Stimulated activated CD4-positive, alpha-beta T cell treated with anti-CD3 and anti-CD28 coated beads, Interleukin-15, amount 100 ng/mL, for 24 hours (primary cell): ENCODE data around the gene UPK1B.
"Not testable (repeated sequence)": the region's sequence is repeated elsewhere in the genome, so short reads cannot be mapped to it uniquely, and the experiment has no call there.

ENCODE experiments used
- DNase-seq: peaks from one replicate; pipeline ENCODE4 v3.0.0-alpha.2; 2020

Gene UPK1B

DNA sequence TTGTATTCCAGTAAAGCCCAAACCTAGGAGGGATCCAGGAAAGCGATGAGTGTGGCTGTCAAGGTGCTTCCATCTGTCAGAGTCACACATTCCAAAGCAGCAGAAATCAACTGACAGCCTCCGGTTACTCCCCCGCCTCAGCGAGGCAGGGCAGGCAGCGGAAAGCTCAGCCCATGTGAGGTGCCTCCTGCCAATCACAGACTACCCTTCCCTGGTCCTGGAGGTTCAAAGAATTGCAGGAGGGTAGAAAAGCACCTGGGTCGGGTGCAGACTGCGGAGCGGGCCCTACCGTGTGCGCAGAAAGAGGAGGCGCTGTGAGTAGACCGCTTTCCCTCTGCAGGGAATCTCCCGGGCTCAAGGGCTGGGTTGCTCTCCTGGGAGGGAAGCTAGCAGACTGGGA, at the start of gene UPK1B:
Gene UPK1B, plus strand, starts transcription at position 274 of the 400 bp plus-strand sequence. CDS start 13,144 bp downstream, outside the sequence.
- no peak for DNase-seq

GRCh38 chr3:119125342-119125741, 48.1 kb upstream of the UPK1B start:
- no peak for DNase-seq

DNA sequence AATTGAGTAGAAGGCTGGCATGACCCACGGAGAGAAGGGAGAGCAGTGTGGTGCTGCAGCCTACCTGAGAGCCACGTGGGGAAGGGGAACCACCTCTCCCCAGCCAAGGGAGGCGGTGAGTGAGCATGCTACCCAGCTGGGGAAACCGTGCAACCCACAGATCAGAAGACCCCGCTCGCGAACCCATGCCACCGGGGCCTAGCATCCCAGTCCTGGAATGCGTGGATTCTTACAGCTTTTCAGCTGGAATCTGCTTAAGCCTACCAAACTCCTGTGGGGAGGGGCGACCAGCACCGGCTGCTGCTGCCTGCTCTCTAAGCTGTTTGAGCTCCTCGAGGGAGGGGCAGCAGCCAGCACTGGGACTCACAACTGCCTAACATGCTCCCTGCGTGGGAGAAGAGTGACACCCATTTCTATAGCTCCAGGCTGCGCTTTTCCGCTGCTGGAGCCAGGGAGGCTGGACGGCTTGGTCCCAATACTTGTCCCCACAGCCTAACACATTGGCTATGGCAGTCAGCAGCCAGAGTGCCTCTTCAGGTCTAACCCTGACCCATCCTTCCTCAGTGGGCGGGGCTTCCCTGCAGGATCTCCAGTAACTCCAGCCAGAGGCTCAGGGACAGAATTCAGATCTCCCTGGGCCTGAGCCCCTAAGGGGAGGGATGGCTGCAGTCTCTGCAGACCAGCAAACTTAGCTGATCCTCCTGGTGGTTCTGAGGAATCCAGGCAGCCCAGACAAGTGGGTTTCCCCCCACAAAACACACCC, 47.5 kb upstream of the UPK1B start:
- no peak for DNase-seq

DNA sequence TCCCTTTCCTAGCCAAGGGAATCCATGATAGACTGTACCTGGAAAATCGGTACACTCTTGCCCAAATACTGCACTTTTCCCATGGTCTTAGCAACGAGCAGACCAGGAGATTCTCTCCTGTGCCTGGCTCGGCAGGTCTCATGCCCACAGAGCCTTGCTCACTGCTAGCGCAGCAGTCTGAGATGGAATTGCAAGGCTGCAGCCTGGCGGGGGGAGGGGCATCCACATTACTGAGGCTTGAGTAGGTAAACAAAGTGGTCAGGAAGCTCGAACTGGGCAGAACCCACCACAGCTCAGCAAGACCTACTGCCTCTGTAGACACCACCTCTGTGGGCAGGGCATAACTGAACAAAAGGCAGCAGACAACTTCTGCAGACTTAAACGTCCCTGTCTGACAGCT, 43.1 kb upstream of the UPK1B start:
- DNase-seq = not testable (repeated sequence)

DNA sequence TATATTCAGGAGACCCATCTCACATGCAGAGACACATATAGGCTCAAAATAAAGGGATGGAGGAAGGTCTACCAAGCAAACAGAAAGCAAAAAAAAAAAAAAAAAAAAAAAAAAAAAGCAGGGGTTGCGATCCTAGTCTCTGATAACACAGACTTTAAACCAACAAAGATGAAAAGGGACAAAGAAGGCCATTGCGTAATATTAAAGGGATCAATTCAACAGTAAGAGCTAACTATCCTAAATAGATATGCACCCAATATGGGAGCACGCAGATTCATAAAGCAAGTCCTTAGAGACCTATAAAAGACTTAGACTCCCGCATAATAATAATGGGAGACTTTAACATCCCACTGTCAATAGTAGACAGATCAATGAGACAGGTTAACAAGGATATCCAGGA, 41.1 kb upstream of the UPK1B start:
- not testable (repeated sequence) for DNase-seq

DNA sequence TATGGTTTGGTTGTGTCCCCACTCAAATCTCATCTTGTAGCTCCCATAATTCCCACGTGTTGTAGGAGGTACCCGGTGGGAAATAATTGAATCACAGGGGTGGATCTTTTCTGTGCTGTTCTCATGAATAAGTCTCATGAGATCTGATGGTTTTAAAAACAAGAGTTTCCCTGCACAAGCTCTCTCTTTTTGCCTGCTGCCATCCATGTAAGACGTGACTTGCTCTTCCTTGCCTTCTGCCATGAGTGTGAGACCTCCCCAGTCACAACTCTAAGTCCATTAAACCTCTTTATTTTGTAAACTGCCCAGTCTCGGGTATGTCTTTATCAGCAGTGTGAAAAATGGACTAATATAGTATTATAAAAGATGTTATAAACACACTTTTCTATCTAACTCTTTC, 34.0 kb upstream of the UPK1B start:
- not testable (repeated sequence) for DNase-seq

DNA sequence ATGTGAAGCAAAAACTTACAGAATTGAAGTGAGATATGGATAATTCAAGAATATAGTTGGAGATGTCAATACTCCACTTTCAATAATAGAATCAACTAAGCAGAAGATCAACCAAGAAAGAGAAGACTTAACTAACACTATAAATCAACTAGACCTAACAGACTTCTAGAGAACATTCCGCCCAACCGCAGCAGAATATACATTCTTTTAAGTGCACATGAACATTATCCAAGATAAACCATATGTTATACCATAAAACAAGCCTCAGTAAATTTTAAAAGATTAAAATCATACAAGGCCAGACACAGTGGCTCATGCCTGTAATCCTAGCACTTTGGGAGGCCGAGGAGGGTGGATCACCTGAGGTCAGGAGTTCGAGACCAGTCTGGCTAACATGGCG, 32.9 kb upstream of the UPK1B start:
- no peak for DNase-seq

- no peak for DNase-seq
These were observed 28.3 kb upstream of the UPK1B start for GRCh38 chr3:119145128-119145499.

DNA sequence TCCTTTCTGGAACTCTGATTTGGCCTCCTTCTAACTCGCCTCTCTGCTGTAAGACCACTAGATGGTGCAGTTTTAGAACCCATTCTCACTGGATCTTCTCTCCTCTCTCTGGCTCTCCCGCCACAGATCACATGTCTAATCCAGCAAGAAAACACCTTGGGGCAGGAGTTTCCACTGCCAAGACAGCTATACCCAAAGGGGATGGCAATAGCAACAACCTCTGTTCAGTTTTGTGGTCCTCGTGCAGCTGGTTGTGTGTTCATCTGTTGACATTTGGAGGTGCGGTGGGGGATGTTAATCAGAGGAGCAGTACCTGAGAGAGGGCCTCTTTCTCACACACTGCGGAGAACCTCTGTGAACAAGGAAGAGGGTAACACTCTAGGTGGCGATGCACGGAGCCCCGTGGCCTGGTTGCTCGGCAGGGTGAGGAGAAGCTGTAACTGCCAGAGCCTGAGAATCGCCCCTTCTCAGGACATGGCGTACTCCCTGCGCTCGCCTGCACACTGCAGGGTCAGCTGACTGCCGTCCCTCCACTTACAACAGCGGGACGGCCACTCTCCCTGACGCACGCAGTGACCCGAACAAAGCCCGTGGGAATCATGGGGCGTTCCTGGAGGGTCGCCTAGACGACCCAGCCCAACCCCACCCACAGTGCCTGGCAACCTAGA, 27.8 kb upstream of the UPK1B start, which contains the start of gene TEX55:
Gene TEX55, plus strand, starts transcription at position 666 of the 668 bp plus-strand sequence. CDS start 25 bp downstream, outside the sequence.
- DNase-seq = peak; percentile 25

- no peak for DNase-seq
These were observed 26.6 kb upstream of the UPK1B start for GRCh38 chr3:119146578-119147375.

DNA sequence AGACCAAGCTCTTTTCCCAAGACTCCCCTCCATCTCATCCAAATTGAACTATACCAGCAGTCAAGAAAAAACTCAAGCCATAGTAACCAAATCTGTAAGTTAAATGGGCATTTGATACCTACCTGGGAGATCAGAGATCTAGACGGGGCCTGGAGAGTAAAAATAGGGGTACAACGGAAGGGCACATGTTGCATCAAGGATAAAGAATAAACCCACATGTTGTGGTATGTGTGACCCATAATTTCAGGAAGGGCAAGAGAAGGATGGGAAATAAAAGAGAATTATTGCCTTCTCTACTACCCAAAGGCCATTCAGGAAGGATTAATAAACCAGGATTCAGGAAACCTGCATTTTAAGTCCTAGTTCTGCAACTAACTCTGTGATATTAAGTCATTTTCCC, 25.9 kb upstream of the UPK1B start:
- DNase-seq = no peak

- no peak for DNase-seq
These were observed 24.8 kb upstream of the UPK1B start for GRCh38 chr3:119148493-119149180.

GRCh38 chr3:119149484-119149883, 23.9 kb upstream of the UPK1B start:
- no peak for DNase-seq

GRCh38 chr3:119156868-119157267, 16.5 kb upstream of the UPK1B start:
- no peak for DNase-seq

DNA sequence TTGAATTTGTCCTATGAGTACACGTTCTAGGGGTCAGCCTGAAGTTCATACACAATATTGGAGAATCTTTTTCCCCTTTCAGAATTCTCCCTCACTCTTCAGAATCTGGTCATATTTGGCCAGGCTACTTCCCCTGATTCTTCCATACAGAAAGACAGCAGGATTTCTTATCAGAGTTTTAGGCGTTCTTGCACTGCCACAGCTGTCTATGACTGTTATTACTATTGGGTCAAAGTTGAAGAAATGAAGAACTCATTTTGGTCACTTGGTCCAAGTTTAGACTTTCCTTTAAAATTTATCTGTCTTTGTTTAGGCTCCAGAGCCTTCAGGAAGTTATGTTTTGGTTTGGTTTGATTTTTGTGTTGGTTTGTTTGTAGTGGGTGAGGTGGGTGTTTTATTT, 15.4 kb upstream of the UPK1B start:
- DNase-seq = no peak

- DNase-seq = no peak
These were observed 13.0 kb upstream of the UPK1B start for GRCh38 chr3:119160361-119160760.

- DNase-seq = no peak
These were observed 12.6 kb upstream of the UPK1B start for GRCh38 chr3:119160815-119161214.

GRCh38 chr3:119161240-119161639, 12.2 kb upstream of the UPK1B start:
- DNase-seq = no peak

- not testable (repeated sequence) for DNase-seq
These were observed 8.7 kb upstream of the UPK1B start for GRCh38 chr3:119164745-119165144.

DNA sequence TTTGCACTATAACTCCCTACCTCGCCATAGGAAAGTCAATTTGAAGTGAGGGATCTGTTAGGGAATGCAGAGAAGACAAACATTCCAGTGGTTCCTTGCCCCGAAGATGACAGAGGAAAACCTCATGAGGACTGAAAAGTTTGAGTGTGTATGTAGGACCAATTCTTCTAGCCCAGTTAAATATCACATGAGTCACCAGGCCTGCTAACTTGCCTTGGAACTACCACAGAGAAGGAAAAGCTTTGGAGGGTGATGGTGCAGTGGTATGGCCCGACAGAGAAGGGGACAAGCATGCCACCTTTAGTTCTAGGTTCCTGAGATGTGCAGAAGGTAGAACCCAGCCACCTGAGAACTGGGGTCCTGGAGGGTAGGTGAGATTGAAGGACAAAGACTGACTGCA, 2.6 kb upstream of the UPK1B start:
- DNase-seq = no peak

DNA sequence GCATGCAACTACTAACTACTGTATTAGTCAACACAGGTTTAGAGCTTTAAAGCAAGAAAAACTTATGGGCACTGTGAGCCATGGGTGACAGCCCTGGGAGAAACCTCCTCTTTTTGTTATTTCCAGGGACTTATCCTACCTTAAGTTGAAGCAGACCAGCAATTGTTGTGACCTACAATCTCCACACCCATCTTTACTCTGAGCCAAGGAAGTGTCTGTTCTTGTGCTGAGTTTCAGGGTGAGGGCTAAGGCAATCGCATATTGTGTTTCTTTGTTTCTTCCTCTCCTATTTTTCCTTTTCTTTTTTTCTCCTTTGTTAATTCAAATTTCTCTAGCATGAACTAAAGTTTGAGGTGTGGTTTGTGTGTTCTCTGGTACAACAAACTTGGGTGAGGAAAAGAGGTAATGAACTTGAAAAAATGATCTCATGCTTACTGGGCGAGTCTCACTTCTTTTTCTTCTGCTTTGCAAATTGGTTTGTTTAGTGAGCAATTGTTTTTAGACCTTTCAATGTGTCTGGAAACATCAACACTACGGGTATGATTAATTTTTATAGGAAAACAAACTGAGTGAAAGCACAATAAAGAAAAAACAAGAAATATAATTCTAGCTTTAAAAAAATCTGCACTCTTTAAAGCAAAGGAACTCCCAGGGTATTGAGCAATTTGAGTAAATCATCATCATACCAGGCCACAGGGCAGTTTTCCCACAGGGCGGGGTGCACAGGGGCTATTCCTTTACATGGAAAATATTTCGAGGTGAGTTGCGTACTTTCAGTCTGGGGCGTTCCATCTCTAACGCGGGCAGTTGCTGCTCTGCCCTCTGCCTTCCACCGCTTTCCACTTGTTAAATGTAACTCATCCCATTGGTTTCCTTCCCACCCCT, 2.7 kb downstream of the UPK1B start:
- DNase-seq = no peak

DNA sequence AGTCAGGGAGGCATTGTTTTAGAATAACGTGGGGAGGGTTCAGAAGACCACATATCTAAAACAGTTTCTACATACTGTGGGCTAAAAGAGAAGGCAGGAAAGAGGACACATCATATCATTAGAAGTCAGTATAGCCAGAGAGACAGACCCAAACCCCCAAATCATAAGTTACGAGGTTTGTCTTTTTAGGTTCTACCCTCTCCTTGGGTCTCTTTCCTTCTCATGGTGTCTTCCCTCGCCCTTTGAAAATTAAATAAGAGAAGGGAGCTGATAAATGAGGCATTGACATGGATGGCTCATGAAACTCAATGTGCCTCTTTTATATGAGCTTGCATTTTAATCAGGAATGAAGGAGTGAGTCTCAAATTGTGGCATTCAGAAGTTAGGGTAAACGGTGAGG, 3.4 kb downstream of the UPK1B start:
- no peak for DNase-seq
